Colonic mucosa (tissue), 4 donors: Measurements from ENCODE around the gene EPB41L5. TPM values are rescaled to one million over a fixed set of nuclear protein-coding genes. Genes with fewer than 3 reads are reported as not detected.

Source experiments
- DNase-seq: peaks from one replicate; pipeline ENCODE4 v3.0.0-alpha.2; 2020
- H3K27ac ChIP-seq: fragments of 200-600 bp; one replicate; pipeline ENCODE4 v1.8.0; 2021
- H3K27me3 ChIP-seq: fragments of 200-600 bp; one replicate; pipeline ENCODE4 v1.8.0; 2021
- H3K36me3 ChIP-seq: fragments of 200-600 bp; one replicate; pipeline ENCODE4 v1.8.0; 2021
- H3K4me1 ChIP-seq: fragments of 200-600 bp; one replicate; pipeline ENCODE4 v1.8.0; 2021; ENCODE audit warnings: mild to moderate bottlenecking
- H3K4me3 ChIP-seq: fragments of 200-600 bp; one replicate; pipeline ENCODE4 v1.8.0; 2021
- H3K9ac ChIP-seq, 2 donors: one replicate each; pipeline ENCODE4 v1.7.0; 2013; ENCODE audit warnings: control low read depth in 2 of 2, low read depth in 2 of 2, low read length in 2 of 2
- H3K9me3 ChIP-seq: fragments of 200-600 bp; one replicate; pipeline ENCODE4 v1.8.0; 2021
- intact Hi-C: fragments of 100-400 bp; cut with DNase I; formaldehyde crosslinking; loops from one replicate; pipeline ENCODE4 v1.14.1; 2022
- total RNA-seq, 2 donors: library from RNA; stranded (reverse); fragmentation: NEBNext Ultra II Directional in 1 of 2; extraction: Animal tissue kit (Norgen Biotek cat#: 25700) in 1 of 2; gene quantifications; one replicate each; pipeline ENCODE4 v1.2.1, GENCODE V29; 2021
- TF ChIP-seq, protein P1 (sequence below): fragments of 200-600 bp; IDR thresholded peaks from one replicate; pipeline ENCODE4 v1.8.0; 2022; ENCODE audit warnings: antibody characterized with exemption, mild to moderate bottlenecking
- donor health status: healthy.
- donor health status: DM: no; HTN: no; CAD: no.
- donor health status: DM: no; HTN: no; CAD: no.

Gene EPB41L5
- total RNA-seq, 2 donors from 2014 or later: 21.6 to 36.0 TPM

DNA sequence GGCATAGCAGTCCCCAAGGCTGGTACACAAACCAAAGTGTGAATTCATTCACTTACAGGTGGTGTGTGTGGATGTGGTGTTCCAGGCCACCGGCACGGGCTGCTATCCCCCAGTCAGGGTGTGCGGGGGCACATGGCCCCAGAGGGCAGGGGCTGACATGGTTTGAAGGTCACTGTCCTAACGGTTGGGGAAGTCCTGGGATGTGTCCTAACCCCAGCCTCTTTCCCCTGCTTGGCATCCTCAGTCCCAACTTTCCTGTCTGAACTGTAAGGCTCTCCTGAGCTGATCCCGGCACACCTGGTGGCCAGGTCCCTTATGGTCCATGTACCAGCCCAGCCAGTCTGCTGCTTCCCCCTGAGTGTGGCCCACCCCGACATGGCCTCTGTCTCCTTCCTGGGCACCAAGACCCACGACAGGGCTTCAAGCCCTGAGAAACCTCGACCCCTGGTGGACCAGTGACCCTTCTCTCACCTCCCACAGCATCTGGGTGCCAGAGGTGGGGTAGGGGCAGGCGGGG, 212.7 kb downstream of the EPB41L5 start:
- TF ChIP-seq, protein P1, sequence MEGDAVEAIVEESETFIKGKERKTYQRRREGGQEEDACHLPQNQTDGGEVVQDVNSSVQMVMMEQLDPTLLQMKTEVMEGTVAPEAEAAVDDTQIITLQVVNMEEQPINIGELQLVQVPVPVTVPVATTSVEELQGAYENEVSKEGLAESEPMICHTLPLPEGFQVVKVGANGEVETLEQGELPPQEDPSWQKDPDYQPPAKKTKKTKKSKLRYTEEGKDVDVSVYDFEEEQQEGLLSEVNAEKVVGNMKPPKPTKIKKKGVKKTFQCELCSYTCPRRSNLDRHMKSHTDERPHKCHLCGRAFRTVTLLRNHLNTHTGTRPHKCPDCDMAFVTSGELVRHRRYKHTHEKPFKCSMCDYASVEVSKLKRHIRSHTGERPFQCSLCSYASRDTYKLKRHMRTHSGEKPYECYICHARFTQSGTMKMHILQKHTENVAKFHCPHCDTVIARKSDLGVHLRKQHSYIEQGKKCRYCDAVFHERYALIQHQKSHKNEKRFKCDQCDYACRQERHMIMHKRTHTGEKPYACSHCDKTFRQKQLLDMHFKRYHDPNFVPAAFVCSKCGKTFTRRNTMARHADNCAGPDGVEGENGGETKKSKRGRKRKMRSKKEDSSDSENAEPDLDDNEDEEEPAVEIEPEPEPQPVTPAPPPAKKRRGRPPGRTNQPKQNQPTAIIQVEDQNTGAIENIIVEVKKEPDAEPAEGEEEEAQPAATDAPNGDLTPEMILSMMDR: no peak
- Histone ChIP-seq H3K4me3 (no peak overlapping the region), H3K4me1 (peaks cover 14% of the 10 kb centered on the region), H3K27ac (no peak overlapping the region), H3K9ac (no peak overlapping the region), H3K36me3 (no peaks in the 10 kb centered on the region), H3K27me3 (no peaks in the 10 kb centered on the region), H3K9me3 (no peaks in the 10 kb centered on the region)
- intact Hi-C loops: no loop called here
- DNase-seq: no peak

DNA sequence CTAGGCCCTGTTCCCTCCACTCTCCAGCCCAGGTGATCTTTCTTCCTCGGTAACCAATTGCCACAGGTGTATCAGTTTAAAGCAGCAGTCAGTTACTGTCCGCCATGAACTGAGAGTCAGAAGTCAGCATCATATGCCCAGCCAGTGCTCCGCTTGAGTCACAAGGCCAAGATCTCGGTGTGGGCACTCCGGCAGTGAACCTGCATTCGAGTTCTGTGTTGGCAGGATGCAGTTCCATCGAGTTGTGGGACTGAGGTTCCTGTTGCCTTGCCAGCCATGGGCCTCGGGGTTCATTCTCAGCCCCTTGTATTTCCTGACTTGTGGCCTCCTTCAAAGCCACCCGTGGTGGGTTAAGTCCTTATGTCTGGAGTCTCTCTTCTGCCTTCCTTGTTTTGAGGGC, 213.4 kb downstream of the EPB41L5 start:
- Histone ChIP-seq H3K27ac (no peak overlapping the region), H3K9ac (peak overlapping the region in 1 of 2 donors; percentile 12), H3K27me3 (no peaks in the 10 kb centered on the region), H3K4me3 (no peak overlapping the region), H3K36me3 (no peaks in the 10 kb centered on the region), H3K4me1 (peaks cover 19% of the 10 kb centered on the region), H3K9me3 (no peaks in the 10 kb centered on the region)
- no peak for DNase-seq
- intact Hi-C loops: no loop called here
- TF ChIP-seq, protein P1: no peak

DNA sequence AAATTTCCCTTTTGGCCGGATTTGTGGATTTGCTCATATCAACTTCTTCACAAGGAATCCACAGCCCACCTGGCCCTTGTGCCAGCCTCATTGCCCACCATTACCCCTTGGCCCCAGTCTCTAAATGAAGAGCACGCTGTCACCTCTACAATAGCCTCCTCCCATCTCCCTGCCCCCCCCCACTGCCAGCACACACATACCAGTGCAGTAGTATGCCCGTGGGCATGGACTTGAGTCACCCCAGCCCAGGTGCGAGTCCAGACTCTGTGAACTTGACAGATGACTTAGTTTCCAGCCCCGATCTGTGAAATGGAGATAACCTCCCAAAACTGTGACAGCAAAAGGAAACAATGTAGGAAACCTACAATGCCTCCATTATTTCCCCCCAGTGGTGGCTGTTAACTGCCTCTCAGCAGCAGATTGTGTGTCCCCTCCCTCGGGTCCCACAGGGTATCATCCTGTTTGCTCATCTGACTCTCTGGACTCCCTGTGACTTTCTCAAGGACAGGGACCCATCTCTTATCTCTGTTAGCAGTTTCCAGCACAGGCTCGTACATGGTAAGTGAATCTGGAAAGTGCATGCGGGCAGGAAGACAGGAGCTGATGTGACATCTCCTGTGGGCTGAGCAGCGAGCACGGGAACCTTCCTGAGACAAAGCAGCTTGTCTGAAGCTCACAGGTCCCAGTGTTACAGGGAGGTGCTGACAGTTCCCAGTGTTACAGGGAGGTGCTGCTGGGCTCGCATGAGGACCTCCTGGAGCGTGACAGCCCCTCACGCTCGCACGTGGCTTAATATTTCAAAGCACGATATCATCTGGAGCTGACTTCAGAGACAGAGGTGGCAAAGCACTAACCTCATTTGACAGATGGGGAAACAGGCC, 214.5 kb downstream of the EPB41L5 start:
- Histone ChIP-seq H3K27me3 (no peaks in the 10 kb centered on the region), H3K4me3 (no peak overlapping the region), H3K4me1 (peaks cover 19% of the 10 kb centered on the region), H3K9me3 (no peaks in the 10 kb centered on the region), H3K27ac (no peak overlapping the region), H3K9ac (no peak overlapping the region), H3K36me3 (no peaks in the 10 kb centered on the region)
- TF ChIP-seq, protein P1: no peak
- no peak for DNase-seq
- intact Hi-C loops: no loop called here

DNA sequence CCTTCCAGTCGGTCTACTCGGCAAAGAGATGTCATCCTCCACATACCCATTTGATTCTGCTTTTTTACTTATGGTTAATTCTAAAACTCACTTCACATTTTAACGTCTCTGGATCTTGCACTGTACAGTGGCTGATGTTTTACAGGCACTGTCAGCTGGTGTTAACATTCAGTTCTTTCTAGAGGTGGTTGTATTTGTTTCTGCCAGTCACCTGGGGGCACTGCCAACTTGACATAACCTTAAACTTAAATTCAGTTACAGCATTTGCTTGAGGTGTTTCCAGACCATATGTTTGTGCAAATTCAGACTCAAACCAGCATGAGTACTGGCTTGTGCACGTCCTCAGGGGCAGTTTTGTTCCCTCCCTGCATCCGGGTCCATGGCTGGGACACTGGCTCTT, 215.6 kb downstream of the EPB41L5 start:
- no peaks in the 10 kb centered on the region for H3K36me3 ChIP-seq
- TF ChIP-seq, protein P1: no peak
- H3K4me1 ChIP-seq: peaks cover 19% of the 10 kb centered on the region
- DNase-seq: no peak
- no peaks in the 10 kb centered on the region for H3K9me3 ChIP-seq
- no peak overlapping the region for H3K27ac ChIP-seq
- intact Hi-C loops: no loop called here
- H3K27me3 ChIP-seq: no peaks in the 10 kb centered on the region
- no peak overlapping the region for H3K9ac ChIP-seq
- no peak overlapping the region for H3K4me3 ChIP-seq

Other genes starting within 250 kb of the EPB41L5 start
- gene TMEM185B, start 210.3 kb downstream of the EPB41L5 start, total RNA-seq: 10 to 100 TPM; 14.4 to 16.5 TPM
- gene RALB, start 239.8 kb downstream of the EPB41L5 start, total RNA-seq: 10 to 100 TPM; 71.8 to 93.4 TPM